ENCODE data around the gene SHC1.

SHC1 gene

GRCh38 chr1:154941333-154942013, 29.1 kb downstream of the SHC1 start:
- no peak for DNase-seq (ENCODE audit: extremely low read depth, low read depth)

GRCh38 chr1:154940651-154941194, 29.8 kb downstream of the SHC1 start:
- DNase-seq (ENCODE audit: extremely low read depth, low read depth): no peak
- TF ChIP-seq CTCF (IDR thresholded peaks at IDR 0.05; ENCODE audit: low read depth, low read length): no peak

More at GRCh38 chr1:154941333-154942013, 29.1 kb downstream of the SHC1 start:
- TF ChIP-seq CTCF (IDR thresholded peaks at IDR 0.05; ENCODE audit: low read depth, low read length): no peak

- TF ChIP-seq CTCF (IDR thresholded peaks at IDR 0.05; ENCODE audit: low read depth, low read length): no peak
- DNase-seq (ENCODE audit: extremely low read depth, low read depth): no peak
Observed at GRCh38 chr1:154940213-154940560, 30.4 kb downstream of the SHC1 start.

GRCh38 chr1:154938604-154939399, 31.7 kb downstream of the SHC1 start:
- no peak for DNase-seq (ENCODE audit: extremely low read depth, low read depth)
- TF ChIP-seq CTCF (IDR thresholded peaks at IDR 0.05; ENCODE audit: low read depth, low read length): no peak

- no peak for DNase-seq (ENCODE audit: extremely low read depth, low read depth)
- no peak for TF ChIP-seq CTCF (IDR thresholded peaks at IDR 0.05; ENCODE audit: low read depth, low read length)
Observed at GRCh38 chr1:154937988-154938386, 32.6 kb downstream of the SHC1 start.

GRCh38 chr1:154937085-154937987, 33.2 kb downstream of the SHC1 start:
- peak; percentile 93 for DNase-seq (ENCODE audit: extremely low read depth, low read depth)

More at GRCh38 chr1:154937085-154937987, 33.2 kb downstream of the SHC1 start:
- peak; percentile 15 for TF ChIP-seq CTCF (IDR thresholded peaks at IDR 0.05; ENCODE audit: low read depth, low read length)
